ENCODE data around the gene ARHGAP42. TPM values are rescaled to one million over a fixed set of nuclear protein-coding genes. Genes with fewer than 3 reads are reported as not detected.

Gene ARHGAP42
- total and polyA plus RNA-seq, 2 of the 13 experiments (the other 11 are each of a cell fraction or from before 2014, with no cell fraction given): 2.5 to 4.3 TPM

DNA sequence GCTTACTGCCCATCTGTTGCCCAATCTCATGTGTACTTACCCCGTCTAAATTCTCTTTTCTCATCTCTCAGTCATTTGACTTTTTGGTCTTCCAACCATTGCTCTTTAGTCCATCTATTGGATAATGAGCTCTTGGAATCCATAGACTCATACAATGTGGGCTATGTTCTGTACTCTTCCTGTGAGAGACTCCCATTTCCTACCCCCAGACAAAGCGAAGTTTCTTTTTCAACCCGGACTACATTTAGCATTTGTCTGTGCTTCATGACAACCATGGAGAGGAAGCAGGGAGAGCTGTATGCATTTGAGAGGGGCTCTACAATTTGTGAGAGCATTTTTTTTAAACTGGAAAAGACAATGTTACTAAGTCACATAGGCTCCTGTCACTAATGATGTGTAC is 4.0 kb upstream of the ARHGAP42 start:
- TF ChIP-seq ADNP (CRISPR knock-in tag; IDR thresholded peaks at IDR 0.05) (no peak), CEBPB (IDR thresholded peaks at IDR 0.05; ENCODE audit: borderline replicate concordance, low read depth, low read length) (0 out of 2 replicates have a peak, but pooled peaks have one; percentile 1)
- in situ Hi-C loops (cut with HindIII; ENCODE audit: extremely low pct_ligation_motif_present, low pct_unique_long_range_greater_than_20kb) (loop anchor here (10.0 kb wide), 2 partner anchors 142 to 172 kb away; no protein-coding TSS in a partner anchor), intact Hi-C loops (cut with micrococcal nuclease; ENCODE audit: unreplicated experiment) (loop anchor here (2.0 to 10.0 kb wide), 5 partner anchors 92 to 248 kb away; no protein-coding TSS in a partner anchor)
- Histone ChIP-seq H3K4me3 (replicated peaks in 1 of 3; ENCODE audit: insufficient read depth in 1 of 3, low read depth in 2 of 3, low read length in 3 of 3) (no peak overlapping the region), H3K27ac (ENCODE audit: extremely low read length, insufficient read depth, low read length) (no peak overlapping the region), H3K79me2 (ENCODE audit: insufficient read depth, low read length) (no peaks in the 10 kb centered on the region), H3K9me3 (ENCODE audit: low read length) (no peaks in the 10 kb centered on the region), H2AFZ (ENCODE audit: low read length) (peak overlapping the region; percentile 20), H3K36me3 (replicated peaks in 1 of 2; ENCODE audit: control insufficient read depth in 1 of 2, insufficient read depth in 2 of 2, low read length in 2 of 2) (no peaks in the 10 kb centered on the region), H3K4me2 (ENCODE audit: low read depth, low read length) (peak overlapping the region; percentile 21), H3K9ac (ENCODE audit: insufficient read depth, low read depth, low read length) (no peak overlapping the region), H3K4me1 (ENCODE audit: insufficient read depth, low read length) (peaks cover 45% of the 10 kb centered on the region), H4K20me1 (ENCODE audit: insufficient read depth, low read length) (no peaks in the 10 kb centered on the region), H3K27me3 (ENCODE audit: control insufficient read depth in 1 of 2, insufficient read depth in 2 of 2, low read length in 2 of 2) (peaks cover 0 to 5% of the 10 kb centered on the region in 2 experiments; a peak in 2 of 5 replicates)
- ChIA-PET CTCF (ENCODE audit: low intra/inter-chr PET ratio, low total read pairs) (no interaction called here), POLR2A (interaction anchor here (1.0 kb wide), 1 partner anchor 93 kb away, joined by 3 read pairs; no protein-coding TSS in a partner anchor)
- no TSS peak for BruUV-seq (replicated peaks)
- DNase-seq (ENCODE audit: low spot score): peak; percentile 38
- WGBS (ENCODE audit: low lambda C conversion rate): 7% methylated on average over 3 of the region's 3 CpGs
- no peak for ATAC-seq
- no peak for FAIRE-seq

DNA sequence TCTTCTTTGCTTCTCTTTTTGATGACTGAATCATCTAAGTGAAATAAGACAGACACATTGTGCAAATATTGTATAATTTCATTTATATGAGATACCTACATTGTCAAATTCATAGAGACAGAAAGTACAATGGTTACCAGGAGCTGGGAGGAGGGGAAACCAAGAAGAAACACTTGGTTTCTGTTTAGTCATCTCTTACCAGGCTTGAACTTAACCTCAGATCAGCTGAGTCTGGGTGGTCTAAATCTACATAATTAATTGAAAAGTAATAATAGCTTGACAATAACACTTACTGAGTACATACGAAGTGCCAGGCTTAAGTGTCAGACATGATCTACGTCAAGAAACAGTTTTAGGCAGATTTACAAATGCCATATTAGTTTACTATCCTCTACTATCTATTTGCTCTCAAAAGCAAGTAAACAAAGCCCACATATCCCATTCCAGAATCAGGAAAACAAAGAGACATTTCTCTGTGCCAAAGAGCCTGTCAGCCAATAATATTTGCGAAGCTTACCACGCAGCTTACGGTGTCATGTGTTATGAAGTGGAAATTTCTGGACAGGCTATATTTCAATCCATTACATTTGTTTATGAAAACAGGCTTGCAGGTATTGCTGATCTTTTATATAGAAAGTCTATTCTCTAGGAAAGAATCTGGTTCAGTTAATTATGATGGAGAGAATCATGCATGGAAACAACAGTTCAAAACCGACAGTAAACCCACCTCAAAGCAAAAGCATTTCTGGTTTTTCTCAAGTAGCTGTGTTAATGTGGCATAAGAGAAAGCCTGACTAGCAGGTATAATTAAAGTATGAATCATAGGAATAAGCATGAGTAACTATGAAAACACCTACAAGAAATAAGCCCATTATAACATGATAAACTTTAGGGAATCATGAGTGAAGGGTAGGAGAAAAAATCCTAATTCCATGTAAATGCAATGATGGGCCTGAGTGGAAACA is 2.7 kb upstream of the ARHGAP42 start:
- Histone ChIP-seq H3K4me1 (ENCODE audit: insufficient read depth, low read length) (peaks cover 49% of the 10 kb centered on the region), H2AFZ (ENCODE audit: low read length) (no peak overlapping the region), H4K20me1 (ENCODE audit: insufficient read depth, low read length) (no peaks in the 10 kb centered on the region), H3K4me3 (replicated peaks in 1 of 3; ENCODE audit: insufficient read depth in 1 of 3, low read depth in 2 of 3, low read length in 3 of 3) (no peak overlapping the region), H3K4me2 (ENCODE audit: low read depth, low read length) (peak overlapping the region; percentile 20), H3K9ac (ENCODE audit: insufficient read depth, low read depth, low read length) (no peak overlapping the region), H3K79me2 (ENCODE audit: insufficient read depth, low read length) (no peaks in the 10 kb centered on the region), H3K27ac (ENCODE audit: extremely low read length, insufficient read depth, low read length) (no peak overlapping the region), H3K27me3 (ENCODE audit: control insufficient read depth in 1 of 2, insufficient read depth in 2 of 2, low read length in 2 of 2) (peaks cover 0 to 5% of the 10 kb centered on the region in 2 experiments; a peak in 2 of 5 replicates), H3K9me3 (ENCODE audit: low read length) (no peaks in the 10 kb centered on the region), H3K36me3 (replicated peaks in 1 of 2; ENCODE audit: control insufficient read depth in 1 of 2, insufficient read depth in 2 of 2, low read length in 2 of 2) (no peaks in the 10 kb centered on the region)
- DNase-seq (ENCODE audit: low spot score) (peak; percentile 21), FAIRE-seq (no peak), ATAC-seq (no peak)
- 9% methylated on average over 6 of the region's 6 CpGs for WGBS (ENCODE audit: low lambda C conversion rate)
- POLR2A ChIA-PET: no interaction called here
- BruUV-seq (replicated peaks): no TSS peak
- TF ChIP-seq, protein P1, sequence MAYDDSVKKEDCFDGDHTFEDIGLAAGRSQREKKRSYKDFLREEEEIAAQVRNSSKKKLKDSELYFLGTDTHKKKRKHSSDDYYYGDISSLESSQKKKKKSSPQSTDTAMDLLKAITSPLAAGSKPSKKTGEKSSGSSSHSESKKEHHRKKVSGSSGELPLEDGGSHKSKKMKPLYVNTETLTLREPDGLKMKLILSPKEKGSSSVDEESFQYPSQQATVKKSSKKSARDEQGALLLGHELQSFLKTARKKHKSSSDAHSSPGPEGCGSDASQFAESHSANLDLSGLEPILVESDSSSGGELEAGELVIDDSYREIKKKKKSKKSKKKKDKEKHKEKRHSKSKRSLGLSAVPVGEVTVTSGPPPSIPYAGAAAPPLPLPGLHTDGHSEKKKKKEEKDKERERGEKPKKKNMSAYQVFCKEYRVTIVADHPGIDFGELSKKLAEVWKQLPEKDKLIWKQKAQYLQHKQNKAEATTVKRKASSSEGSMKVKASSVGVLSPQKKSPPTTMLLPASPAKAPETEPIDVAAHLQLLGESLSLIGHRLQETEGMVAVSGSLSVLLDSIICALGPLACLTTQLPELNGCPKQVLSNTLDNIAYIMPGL (CRISPR knock-in tag; IDR thresholded peaks at IDR 0.05; ENCODE audit: borderline replicate concordance in 1 of 2, low read depth in 1 of 2): no peak
- TF ChIP-seq GATAD2A (CRISPR knock-in tag; IDR thresholded peaks at IDR 0.05) (peak; percentile 31; the same call in 1 of the 2 replicates), SOX13 (IDR thresholded peaks at IDR 0.05) (no peak), SOX13 (CRISPR knock-in tag; conservative IDR thresholded peaks at IDR 0.05 in 1 of 2, IDR thresholded peaks at IDR 0.05 in 1 of 2) (peak in 1 of 2 experiments; percentile 27; a peak in 1 of 4 replicates), RFX5 (IDR thresholded peaks at IDR 0.05; ENCODE audit: low read depth, low read length) (peak; percentile 74), SP1 (IDR thresholded peaks at IDR 0.05) (no peak), SP1 (CRISPR knock-in tag; IDR thresholded peaks at IDR 0.05) (no peak)
- CTCF ChIA-PET (ENCODE audit: low intra/inter-chr PET ratio, low total read pairs): no interaction called here
- intact Hi-C loops (cut with micrococcal nuclease; ENCODE audit: unreplicated experiment): loop anchor here (5.0 to 10.0 kb wide), 2 partner anchors 90 to 107 kb away; no protein-coding TSS in a partner anchor
- in situ Hi-C loops (cut with HindIII; ENCODE audit: extremely low pct_ligation_motif_present, low pct_unique_long_range_greater_than_20kb): loop anchor here (10.0 kb wide), 2 partner anchors 140 to 170 kb away; no protein-coding TSS in a partner anchor

Measured in HepG2 (cell line).